DMS53 (cell line): ENCODE results near the gene FGG.
"Not testable (repeated sequence)": the region's sequence is repeated elsewhere in the genome, so short reads cannot be mapped to it uniquely, and the experiment has no call there.

ENCODE experiments used
- DNase-seq: peaks from one replicate; lab custom pipeline; 2025; lab: John Stamatoyannopoulos, UW

FGG gene

DNA sequence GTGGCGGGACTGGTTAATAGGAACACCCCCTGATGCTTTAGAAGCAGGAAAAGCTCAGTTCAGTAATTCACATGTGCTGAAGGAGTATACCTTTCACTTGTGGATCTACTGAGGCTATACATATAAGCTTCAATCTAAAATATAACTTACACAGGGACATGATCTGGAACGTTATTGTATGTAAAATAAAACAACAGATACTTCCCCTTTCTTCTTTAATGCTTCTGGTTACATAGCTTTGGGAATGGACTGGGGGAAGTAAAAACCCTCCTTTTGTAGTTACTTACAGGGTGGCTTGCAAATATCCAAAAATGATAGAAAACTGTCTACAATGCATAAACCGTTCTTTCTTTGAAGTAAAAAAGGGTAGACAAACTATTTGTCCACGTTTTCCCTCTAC lies 1.9 kb downstream of the FGG start:
- no peak for DNase-seq

DNA sequence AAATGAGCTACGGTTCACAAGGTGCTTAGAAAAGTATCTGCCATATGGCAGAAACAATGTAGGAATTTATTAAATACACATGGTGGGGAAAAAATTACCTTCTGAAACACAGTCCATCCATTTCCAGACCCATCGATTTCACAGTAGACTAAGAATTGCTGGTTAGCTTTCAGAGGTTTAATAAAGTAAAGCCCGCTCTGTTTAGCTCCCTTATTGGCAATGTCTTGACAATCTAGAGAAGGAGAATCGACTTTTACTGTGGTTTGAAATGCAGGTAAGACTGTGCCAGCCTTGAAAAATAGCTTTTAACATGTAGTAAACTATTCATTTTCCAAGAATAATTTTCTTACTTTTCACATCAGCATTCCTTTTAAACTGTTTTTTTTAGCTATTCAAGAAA lies 2.9 kb downstream of the FGG start:
- no peak for DNase-seq

- no peak for DNase-seq
Observed at GRCh38 chr4:154608361-154609252, 3.8 kb downstream of the FGG start.

GRCh38 chr4:154606728-154607723 lies 5.4 kb downstream of the FGG start:
- DNase-seq, result no peak

- no peak for DNase-seq
Observed at GRCh38 chr4:154604696-154605200, 7.7 kb downstream of the FGG start.

DNA sequence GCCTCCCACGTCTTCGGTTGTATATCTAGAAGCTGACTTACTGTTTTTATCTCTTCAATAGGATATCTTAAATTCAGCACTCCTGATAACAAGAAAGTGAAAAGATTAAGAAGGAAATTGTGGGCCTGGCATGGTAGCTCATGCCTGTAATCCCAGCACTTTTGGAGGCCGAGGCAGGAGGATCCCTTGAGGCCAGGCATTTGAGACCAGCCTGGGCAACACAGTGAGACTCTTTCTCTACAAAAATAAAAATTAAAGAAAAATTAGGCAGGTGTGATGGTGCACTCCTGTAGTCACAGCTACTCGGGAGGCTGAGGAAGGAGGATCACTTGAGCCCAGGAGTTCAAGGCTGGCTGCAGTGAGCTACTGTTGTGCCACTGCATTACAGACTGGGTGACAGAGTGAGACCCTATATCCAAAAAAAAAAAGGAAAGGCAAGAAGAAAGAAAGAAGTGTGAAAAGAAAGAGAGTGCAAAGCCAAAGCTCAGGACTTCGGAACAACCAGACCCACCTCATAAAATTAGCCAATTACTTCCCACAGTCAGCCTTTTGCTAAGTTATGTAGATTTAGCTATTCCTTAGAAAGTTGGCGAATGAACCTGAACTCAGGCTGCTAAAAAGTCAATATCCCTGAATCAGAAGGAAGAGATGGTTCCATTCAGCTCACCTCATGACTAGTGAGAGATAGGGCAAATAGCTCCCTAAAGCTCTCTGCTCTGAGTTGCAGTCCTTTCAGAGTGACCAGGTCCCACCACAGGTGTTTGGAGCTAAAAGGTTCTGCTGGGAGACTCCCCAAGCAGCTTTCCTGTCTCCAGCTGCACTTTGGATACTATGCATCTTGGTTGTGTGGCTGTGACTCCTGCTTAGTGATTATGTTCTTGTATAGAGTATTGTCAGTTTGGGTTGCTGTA lies 9.2 kb downstream of the FGG start:
- DNase-seq, result no peak

DNA sequence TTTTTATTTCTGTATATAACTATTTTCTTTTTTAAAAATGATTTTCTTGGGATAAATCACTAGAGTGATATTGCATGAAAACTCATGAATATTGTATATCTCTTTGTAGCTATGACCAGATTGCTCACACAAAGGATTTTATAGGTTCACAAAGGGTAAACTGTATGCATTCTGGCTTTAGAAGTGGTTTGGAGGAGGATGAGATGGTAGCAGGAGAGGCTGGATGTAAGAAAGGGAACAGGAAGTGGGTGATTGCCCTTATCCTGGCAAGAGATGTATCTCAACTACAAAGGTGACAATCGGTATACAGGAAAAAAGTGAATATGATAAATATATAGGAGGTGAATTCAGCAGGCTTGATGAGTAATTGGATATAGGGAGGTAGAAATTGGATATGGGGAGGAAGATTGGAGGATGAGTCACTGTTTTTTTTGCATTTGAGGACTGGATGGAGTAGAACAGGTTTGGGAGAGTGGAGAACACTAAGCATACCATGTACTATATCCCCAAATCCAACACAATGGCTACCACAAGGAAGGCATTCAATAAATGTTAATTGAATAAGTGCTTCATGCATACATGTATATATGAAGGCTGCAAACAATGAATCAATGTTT lies 9.9 kb downstream of the FGG start:
- peak; percentile 70 for DNase-seq

DNA sequence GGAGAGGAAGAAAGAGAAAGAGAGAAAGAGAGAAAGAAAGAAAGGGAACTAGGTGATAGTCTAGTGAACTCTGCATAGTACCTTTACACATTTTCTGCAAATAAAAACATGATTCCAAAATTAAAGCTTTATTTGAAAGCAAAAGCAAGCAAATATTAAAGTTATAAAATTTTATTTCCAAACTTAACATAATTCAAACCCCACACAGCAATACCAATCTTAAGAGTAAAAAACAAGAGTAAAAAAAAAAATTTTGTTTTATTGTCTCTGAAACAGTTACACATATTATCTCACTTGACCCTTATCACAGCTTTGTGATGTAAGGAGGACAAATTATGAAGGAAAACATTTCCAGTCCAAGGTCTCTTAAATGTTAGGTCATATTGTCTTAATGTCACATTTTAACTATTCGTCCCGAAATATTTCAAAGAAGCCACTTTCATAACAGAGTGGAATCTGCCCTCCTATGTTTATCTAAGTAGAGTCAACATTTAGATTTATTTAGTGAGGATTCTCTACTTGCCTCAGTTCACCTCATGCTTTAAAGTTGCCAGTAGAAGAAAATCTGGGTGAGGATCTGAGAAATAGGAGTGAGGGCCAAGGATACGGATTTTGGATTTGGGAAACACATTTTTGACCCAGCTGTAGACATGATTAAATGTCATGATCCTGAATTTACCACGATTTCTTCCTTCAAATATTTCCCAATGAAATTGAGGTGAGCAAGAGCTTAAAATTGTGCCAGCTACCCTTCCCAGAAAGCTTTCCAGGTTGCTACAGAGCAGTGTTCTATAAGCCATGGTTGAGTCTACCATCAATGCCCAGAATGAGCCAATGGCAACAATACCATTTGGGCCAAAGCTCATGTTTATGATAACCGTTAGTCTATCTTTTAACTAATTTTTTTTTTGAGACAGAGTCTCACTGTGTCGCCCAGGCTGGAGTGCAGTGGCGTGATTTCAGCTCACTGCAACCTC lies 14.4 kb downstream of the FGG start:
- no peak for DNase-seq

GRCh38 chr4:154597281-154597680 lies 15.2 kb downstream of the FGG start:
- not testable (repeated sequence) for DNase-seq

DNA sequence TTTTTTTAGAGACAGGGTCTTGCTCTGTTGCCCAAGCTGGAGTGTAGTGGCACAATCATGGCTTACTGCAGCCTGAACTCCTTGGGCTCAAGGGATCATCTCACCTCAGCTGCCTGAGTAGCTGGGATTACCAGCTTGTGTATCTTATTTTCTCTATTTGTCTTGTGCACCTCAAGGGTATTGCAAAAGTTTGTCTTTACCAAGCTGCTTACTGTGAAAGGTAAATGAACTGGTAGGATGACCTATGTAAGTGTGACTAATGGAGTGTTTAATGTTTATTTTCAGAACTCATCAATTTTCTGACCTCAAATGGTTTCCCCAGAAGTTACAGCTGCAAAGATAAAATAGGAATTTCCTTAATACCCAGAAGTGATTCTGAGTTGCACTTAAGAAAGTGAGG lies 16.6 kb downstream of the FGG start:
- peak; percentile 46 for DNase-seq

DNA sequence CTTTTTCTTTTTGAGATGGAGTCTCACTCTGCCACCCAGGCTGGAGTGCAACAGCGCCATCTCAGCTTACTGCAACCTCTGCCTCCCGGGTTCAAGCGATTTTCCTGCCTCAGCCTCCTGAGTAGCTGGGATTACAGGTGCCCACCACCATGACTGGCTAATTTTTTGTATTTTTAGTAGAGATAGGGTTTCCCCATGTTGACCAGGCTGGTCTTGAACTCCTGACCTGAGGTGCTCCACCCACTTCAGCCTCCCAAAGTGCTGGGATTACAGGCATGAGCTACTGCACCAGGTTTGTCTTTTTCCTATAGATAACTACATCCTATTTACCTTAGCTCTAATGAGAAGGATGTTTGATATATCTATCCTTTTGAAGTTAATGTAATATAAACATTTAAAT lies 18.1 kb downstream of the FGG start:
- not testable (repeated sequence) for DNase-seq

- DNase-seq, result no peak
Observed at GRCh38 chr4:154593868-154594267, 18.6 kb downstream of the FGG start.

DNA sequence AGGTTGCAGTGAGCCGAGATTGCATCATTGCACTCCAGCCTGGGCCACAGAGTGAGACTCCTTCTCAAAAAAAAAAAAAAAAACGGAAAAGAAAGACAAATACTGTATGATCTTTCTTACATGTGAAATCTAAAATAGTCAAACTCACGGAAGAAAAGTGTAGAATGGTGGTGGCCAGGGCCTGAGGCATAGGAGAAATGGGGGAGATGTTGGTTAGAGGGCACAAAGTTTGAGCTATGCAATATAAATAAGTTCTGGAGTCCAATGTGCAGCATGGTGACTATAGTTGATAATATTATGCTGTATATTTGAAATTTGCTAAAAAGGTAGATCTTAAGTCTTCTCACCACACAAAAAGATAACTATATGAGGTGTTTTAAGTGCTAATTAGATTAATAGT lies 20.6 kb downstream of the FGG start:
- no peak for DNase-seq

DNA sequence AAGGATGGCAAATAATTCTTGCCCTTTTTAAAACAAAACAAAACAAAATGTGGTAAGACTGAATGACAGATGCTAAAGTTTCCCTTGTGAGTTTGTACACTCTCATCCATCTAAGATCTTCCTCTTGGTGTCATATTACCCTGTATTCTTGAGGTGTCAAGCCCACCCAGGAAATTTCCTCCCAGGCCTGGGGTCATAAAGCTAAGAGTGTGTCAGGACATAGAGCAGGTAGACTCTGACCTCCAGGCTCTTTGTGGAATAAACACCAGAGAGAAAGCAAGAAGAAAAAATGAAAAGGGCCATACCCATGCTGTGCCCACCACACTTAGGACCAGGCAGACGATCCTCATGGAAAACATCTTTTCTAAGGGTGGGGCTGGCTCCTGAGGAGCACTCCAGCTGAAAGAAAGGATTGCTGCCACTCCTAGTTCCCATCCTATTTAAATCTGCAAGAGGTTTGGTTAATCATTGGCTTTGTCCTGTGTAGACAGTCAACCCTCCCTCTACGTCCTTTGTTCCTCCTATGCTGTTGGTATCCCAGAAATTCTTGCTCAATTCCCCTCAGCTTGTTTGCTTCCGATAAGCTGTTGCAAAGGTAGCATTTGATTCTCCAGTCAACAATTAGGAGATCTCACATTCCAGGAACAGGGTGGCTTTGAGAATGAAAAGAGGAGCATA lies 22.0 kb downstream of the FGG start, which contains the start of gene FGA:
Gene FGA, minus strand, starts transcription at position 414 of the 678 bp plus-strand sequence. Its CDS starts 55 bp downstream, at position 359.
- peak; percentile 73 for DNase-seq

- no peak for DNase-seq
Observed at GRCh38 chr4:154589296-154590197, 22.9 kb downstream of the FGG start.

DNA sequence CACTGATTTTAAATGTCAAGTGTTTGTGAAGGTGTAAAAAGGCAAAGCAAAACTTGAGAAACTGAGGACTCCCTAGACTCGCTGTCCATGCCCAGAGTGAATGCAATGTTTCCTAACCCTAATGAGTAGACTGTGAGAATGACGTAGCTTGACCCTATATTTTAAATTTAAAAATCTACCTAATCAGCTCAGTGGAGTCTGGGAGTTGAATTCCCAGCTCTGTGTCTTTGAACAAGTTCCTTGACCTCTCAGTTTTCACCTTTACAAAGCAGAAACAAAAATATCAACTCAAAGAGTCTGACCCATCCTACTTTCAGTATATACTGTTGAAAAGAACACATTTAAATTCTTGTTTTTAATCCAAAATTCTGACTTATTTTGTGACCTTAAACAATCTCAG lies 24.3 kb downstream of the FGG start:
- DNase-seq, result no peak

- no peak for DNase-seq
Observed at GRCh38 chr4:154586296-154587033, 26.0 kb downstream of the FGG start.
